Skin of body (tissue), 3 donors: ENCODE data around the gene LIFR. TPM values are rescaled to one million over a fixed set of nuclear protein-coding genes. Genes with fewer than 3 reads are reported as not detected.

ENCODE experiments used
- DNase-seq: peaks from one replicate; lab custom pipeline; 2025; lab: John Stamatoyannopoulos, UW
- small RNA-seq: library from RNA; depleted of rRNA; stranded (forward); fragments of <200 nt; gene quantifications from one replicate; pipeline ENCODE3, GENCODE V24; 2014; ENCODE audit warnings: low replicate concordance
- total RNA-seq: library from RNA; depleted of rRNA; stranded (reverse); fragments of >200 nt; gene quantifications from one replicate; pipeline ENCODE4 v1.2.3, GENCODE V29; 2014

Gene LIFR
- total RNA-seq, 1 donor from 2014 or later: 70.8 TPM

- DNase-seq: no peak
Measured at GRCh38 chr5:38442247-38442573, 114.2 kb downstream of the LIFR start.

DNA sequence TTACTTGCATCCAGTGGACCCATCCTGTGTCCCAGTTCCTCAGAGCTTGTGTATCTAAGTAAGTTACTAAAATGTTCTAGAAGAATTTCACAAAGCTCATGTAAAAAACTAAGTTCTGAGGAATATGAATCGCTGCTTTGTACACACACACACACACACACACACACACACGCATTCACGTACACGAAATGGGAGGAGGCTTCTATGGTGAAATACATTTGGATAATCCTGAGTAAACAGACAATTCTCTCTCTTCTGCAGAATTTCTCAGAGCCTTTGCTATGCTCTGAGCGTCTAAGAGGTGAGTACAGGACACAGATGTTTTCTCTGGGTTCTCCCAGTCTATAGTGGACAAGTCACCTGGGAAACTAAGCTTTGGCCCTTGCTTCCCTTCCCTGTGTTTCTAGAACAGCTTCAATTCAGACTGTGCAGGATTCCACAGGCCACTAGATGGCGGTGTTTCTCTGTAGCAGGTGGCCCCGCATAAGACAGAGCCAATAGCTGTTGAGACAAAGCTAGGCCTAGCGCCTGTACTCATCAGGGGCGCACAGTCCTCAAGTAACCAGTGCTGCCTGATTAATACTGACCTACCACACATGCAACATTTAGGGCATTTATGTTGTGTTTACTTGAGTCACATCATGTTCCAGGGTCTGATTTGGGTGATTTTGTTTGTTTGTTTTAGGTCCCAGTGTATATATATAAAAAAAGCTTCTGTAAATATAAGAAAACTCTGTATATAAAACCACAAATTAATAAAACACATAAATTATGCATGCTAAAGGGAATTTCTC is 114.8 kb downstream of the LIFR start:
- peak; percentile 93 for DNase-seq

GRCh38 chr5:38438757-38439156 is 117.7 kb downstream of the LIFR start:
- DNase-seq: no peak

GRCh38 chr5:38434966-38435705 is 121.3 kb downstream of the LIFR start:
- no peak for DNase-seq

GRCh38 chr5:38433160-38433861 is 123.1 kb downstream of the LIFR start:
- DNase-seq: peak; percentile 66

DNA sequence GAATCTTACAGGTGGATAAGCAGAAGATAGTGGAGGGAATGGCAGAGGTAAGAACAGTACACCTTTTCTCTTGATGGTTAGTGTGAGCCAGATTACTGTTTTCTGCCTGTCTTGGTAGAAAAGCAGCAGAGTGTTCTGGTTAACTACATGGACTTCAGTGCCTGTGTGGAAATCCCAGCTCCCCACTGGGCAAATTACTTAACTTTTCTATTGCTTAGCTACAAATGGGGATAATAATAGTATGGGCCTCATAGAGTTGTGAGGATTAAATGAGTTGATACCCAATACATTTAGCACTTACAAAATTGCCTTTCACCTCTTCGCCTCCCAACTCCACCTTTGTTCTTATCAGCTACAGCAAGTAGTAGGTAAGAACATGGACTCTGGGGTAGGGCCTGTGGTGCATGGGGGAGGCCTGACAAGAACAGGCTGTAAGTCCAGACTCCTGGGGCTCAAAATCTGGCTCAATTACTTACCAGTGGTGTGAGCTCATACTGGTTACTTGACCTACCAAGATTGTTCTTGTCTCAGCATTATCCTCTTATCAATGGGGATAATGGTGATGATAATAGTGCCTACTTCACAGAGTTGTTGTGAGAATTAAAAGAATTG is 125.1 kb downstream of the LIFR start:
- no peak for DNase-seq

GRCh38 chr5:38426986-38427950 is 129.2 kb downstream of the LIFR start:
- DNase-seq: no peak

DNA sequence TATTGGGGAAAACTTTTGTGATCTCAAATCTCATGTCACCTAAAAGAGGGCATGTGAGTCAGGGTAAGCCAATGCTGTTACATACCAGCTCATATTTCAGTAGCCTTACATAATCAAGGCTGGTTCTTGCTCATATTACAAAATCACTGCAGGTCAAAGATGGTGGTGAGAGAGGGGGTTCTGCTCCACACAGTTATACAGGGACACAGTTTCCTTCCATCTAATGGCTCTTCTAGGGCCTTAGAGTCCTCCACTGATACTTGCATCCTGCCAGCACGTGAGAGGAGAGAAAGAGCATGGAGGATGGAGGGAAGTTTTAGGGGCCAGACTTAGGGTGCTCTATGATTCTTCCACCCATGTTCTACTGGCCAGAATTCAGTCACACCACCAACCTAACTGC is 130.0 kb downstream of the LIFR start:
- DNase-seq: no peak

Small RNAs within 50 kb of the gene (small RNA-seq; reads per million reads assigned to genes)
- gene AC091839.1 (not detected), gene MIR3650 (not detected)
